MM.1S (cell line): ENCODE measurements around the gene RFXANK.

ENCODE experiments used
- DNase-seq: peaks from one replicate; pipeline ENCODE4 v3.0.0-alpha.2; 2015
- H2AFZ ChIP-seq: fragments of 300-600 bp; sonication (generic); 2 replicates; pipeline ENCODE4 v1.6.0; 2016; ENCODE audit warnings: antibody characterized with exemption, low read length
- H3F3A ChIP-seq: fragments of 300-600 bp; sonication (generic); 2 replicates; pipeline ENCODE4 v1.6.1; 2016; ENCODE audit warnings: mild to moderate bottlenecking, antibody characterized with exemption, low read length, moderate library complexity, mixed read lengths; ENCODE audit not compliant: insufficient read depth
- H3K27ac ChIP-seq: fragments of 300-600 bp; sonication (generic); 2 replicates; pipeline ENCODE4 v1.5.1; 2016; ENCODE audit warnings: mild to moderate bottlenecking, low read length
- H3K27me3 ChIP-seq: fragments of 300-600 bp; sonication (generic); replicated peaks from 2 replicates; pipeline ENCODE4 v1.6.0; 2016; ENCODE audit warnings: low read length; ENCODE audit not compliant: insufficient read depth
- H3K36me3 ChIP-seq: fragments of 300-600 bp; sonication (generic); replicated peaks from 2 replicates; pipeline ENCODE4 v1.6.1; 2016; ENCODE audit warnings: mild to moderate bottlenecking, low read length, mixed read lengths; ENCODE audit not compliant: insufficient read depth
- H3K4me1 ChIP-seq: fragments of 300-600 bp; sonication (generic); 2 replicates; pipeline ENCODE4 v1.6.1; 2016; ENCODE audit warnings: low read length, mixed read lengths
- H3K4me2 ChIP-seq: fragments of 300-600 bp; sonication (generic); 2 replicates; pipeline ENCODE4 v1.6.0; 2016; ENCODE audit warnings: low read depth, low read length
- H3K4me3 ChIP-seq: fragments of 300-600 bp; sonication (generic); 2 replicates; pipeline ENCODE4 v1.5.1; 2016; ENCODE audit warnings: low read length, mixed read lengths
- H3K79me2 ChIP-seq: fragments of 300-600 bp; sonication (generic); 2 replicates; pipeline ENCODE4 v1.6.1; 2016; ENCODE audit warnings: mixed run types, low read length, mixed read lengths
- H3K9ac ChIP-seq: fragments of 300-600 bp; sonication (generic); 2 replicates; pipeline ENCODE4 v1.6.1; 2016; ENCODE audit warnings: low read length, mixed read lengths
- H3K9me2 ChIP-seq: fragments of 300-600 bp; sonication (generic); replicated peaks from 2 replicates; pipeline ENCODE4 v1.6.1; 2016; ENCODE audit warnings: mild to moderate bottlenecking, low read length, mixed read lengths; ENCODE audit not compliant: insufficient read depth
- H3K9me3 ChIP-seq: fragments of 300-600 bp; sonication (generic); replicated peaks from 2 replicates; pipeline ENCODE4 v1.6.1; 2016; ENCODE audit warnings: mild to moderate bottlenecking, low read length, mixed read lengths; ENCODE audit not compliant: insufficient read depth
- H4K20me1 ChIP-seq: fragments of 300-600 bp; sonication (generic); 2 replicates; pipeline ENCODE4 v1.6.1; 2016; ENCODE audit warnings: mild to moderate bottlenecking, low read length, moderate library complexity, mixed read lengths; ENCODE audit not compliant: insufficient read depth
- CTCF ChIP-seq: fragments of 300-600 bp; sonication (generic); IDR thresholded peaks from 2 replicates; pipeline ENCODE4 v1.5.1; 2016; ENCODE audit warnings: antibody characterized with exemption, low read length, mixed read lengths
- EZH2 ChIP-seq: fragments of 300-600 bp; sonication (generic); optimal IDR thresholded peaks from 2 replicates; pipeline ENCODE3; 2017; ENCODE audit warnings: low read depth, mild to moderate bottlenecking, antibody characterized with exemption, low read length, mixed read lengths
- EZH2phosphoT487 ChIP-seq: fragments of 300-600 bp; sonication (generic); IDR thresholded peaks from 2 replicates; pipeline ENCODE4 v1.6.1; 2018; ENCODE audit warnings: antibody characterized with exemption, low read length

The RFXANK gene

GRCh38 chr19:19165396-19165795, 26.7 kb upstream of the RFXANK start:
- Histone ChIP-seq H3K4me1 (peaks cover 7% of the 10 kb centered on the region; the same call in 1 of the 2 replicates), H3F3A (no peaks in the 10 kb centered on the region), H4K20me1 (no peaks in the 10 kb centered on the region), H3K36me3 (no peaks in the 10 kb centered on the region), H3K9ac (no peak overlapping the region), H3K9me2 (no peaks in the 10 kb centered on the region), H3K9me3 (no peaks in the 10 kb centered on the region), H3K27me3 (no peaks in the 10 kb centered on the region), H3K27ac (no peak overlapping the region), H3K4me3 (no peak overlapping the region), H3K79me2 (no peaks in the 10 kb centered on the region), H3K4me2 (no peak overlapping the region), H2AFZ (no peak overlapping the region)
- TF ChIP-seq CTCF, result no peak
- TF ChIP-seq EZH2, result no peak
- no peak for TF ChIP-seq EZH2phosphoT487
- no peak for DNase-seq

GRCh38 chr19:19167612-19168011, 24.4 kb upstream of the RFXANK start:
- Histone ChIP-seq H3K9me2 (no peaks in the 10 kb centered on the region), H3K4me3 (no peak overlapping the region), H3K9ac (no peak overlapping the region), H3K9me3 (no peaks in the 10 kb centered on the region), H3K79me2 (no peaks in the 10 kb centered on the region), H3K36me3 (no peaks in the 10 kb centered on the region), H3K27ac (no peak overlapping the region), H3K4me2 (no peak overlapping the region), H3K4me1 (peaks cover 7% of the 10 kb centered on the region; the same call in 1 of the 2 replicates), H3F3A (no peaks in the 10 kb centered on the region), H3K27me3 (no peaks in the 10 kb centered on the region), H4K20me1 (no peaks in the 10 kb centered on the region), H2AFZ (no peak overlapping the region)
- no peak for DNase-seq
- TF ChIP-seq EZH2 (no peak), EZH2phosphoT487 (no peak), CTCF (no peak)

- Histone ChIP-seq H3K27me3 (no peaks in the 10 kb centered on the region), H3F3A (no peaks in the 10 kb centered on the region), H4K20me1 (no peaks in the 10 kb centered on the region), H3K4me3 (peak overlapping the region; percentile 50), H3K36me3 (no peaks in the 10 kb centered on the region), H3K4me2 (peak overlapping the region; percentile 96), H3K9me2 (no peaks in the 10 kb centered on the region), H3K4me1 (peaks cover 7% of the 10 kb centered on the region; the same call in 1 of the 2 replicates), H3K9me3 (no peaks in the 10 kb centered on the region), H3K27ac (no peak overlapping the region), H3K9ac (peak overlapping the region; percentile 20; the same call in 1 of the 2 replicates), H3K79me2 (no peaks in the 10 kb centered on the region), H2AFZ (peak overlapping the region; percentile 36; the same call in 1 of the 2 replicates)
- TF ChIP-seq CTCF (no peak), EZH2 (no peak), EZH2phosphoT487 (no peak)
- no peak for DNase-seq
Measured at GRCh38 chr19:19169236-19170052, 22.6 kb upstream of the RFXANK start.
